Peyer's patch (tissue), 4 donors: ENCODE results near the gene COTL1.

Experiments
- POLR2A ChIP-seq, 2 donors: fragments of 450-650 bp; IDR thresholded peaks; one replicate each; pipeline ENCODE4 v1.5.1; 2017; ENCODE audit warnings: antibody characterized with exemption in 2 of 2, mild to moderate bottlenecking in 2 of 2, moderate library complexity in 2 of 2
- TF ChIP-seq, protein P1 (sequence below), 6 experiments: fragments of 450-650 bp in 4 of 6; fragments of 200-600 bp in 2 of 6; sonication (generic) in 1 of 6; IDR thresholded peaks; one replicate each; pipeline ENCODE4 v1.5.1; 2017 to 2019; ENCODE audit warnings: antibody characterized with exemption in 6 of 6, mild to moderate bottlenecking in 3 of 6, moderate library complexity in 1 of 6

DNA sequence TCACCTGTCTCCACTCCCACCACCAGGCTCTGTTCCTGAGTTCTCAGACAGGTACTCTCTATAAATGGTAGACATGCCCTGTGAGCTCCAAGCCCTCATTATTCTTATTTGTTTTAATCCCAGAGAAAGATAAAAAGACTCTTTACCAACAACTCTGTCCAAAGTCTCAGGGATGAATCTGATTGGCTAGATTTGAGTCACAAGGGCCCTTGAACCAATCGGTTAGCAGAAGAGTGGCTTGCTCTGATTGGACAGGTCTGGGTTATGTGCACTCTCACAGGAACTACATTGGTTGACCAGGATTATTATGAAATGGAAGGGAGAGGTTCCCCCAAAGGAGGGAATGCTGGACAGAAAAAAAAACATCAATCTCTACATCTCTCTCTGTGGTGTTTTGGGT is 7.5 kb downstream of the COTL1 start:
- no peak for TF ChIP-seq POLR2A (IDR thresholded peaks at IDR 0.05)
- TF ChIP-seq, protein P1, sequence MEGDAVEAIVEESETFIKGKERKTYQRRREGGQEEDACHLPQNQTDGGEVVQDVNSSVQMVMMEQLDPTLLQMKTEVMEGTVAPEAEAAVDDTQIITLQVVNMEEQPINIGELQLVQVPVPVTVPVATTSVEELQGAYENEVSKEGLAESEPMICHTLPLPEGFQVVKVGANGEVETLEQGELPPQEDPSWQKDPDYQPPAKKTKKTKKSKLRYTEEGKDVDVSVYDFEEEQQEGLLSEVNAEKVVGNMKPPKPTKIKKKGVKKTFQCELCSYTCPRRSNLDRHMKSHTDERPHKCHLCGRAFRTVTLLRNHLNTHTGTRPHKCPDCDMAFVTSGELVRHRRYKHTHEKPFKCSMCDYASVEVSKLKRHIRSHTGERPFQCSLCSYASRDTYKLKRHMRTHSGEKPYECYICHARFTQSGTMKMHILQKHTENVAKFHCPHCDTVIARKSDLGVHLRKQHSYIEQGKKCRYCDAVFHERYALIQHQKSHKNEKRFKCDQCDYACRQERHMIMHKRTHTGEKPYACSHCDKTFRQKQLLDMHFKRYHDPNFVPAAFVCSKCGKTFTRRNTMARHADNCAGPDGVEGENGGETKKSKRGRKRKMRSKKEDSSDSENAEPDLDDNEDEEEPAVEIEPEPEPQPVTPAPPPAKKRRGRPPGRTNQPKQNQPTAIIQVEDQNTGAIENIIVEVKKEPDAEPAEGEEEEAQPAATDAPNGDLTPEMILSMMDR (IDR thresholded peaks at IDR 0.05), result no peak
